ENCODE measurements around the gene MAPRE2.
A peak's percentile ranks its signal among the peaks of the same experiment; 100 is the strongest.

The MAPRE2 gene

DNA sequence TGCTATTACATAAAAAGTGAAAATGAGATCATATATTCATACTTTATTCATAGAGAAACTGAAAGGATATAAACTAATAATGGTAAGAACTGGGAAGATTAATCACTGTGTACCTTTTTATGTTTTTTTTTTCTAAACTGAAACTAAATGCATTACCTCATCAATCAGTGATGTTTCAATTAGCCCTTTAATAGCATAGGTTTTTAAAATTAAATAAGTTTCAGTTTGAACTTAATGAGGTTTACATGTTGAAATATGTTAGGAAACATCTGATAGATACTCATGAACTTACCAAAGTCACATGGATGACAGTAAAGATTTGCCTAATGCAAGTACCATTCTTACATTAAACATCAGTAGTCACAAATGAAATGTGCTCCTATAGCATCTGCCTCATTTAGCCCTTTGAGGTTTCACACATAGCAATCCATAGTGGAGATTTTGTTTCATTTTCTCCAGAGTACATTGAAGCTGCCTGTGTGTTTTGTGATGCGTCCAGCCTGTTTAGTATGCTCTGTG is 8.9 kb downstream of the MAPRE2 start:
- no peak overlapping the region for H3K18ac ChIP-seq (ENCODE audit: low read depth in 1 of 2, low read length in 2 of 2)
- H3K4ac ChIP-seq (ENCODE audit: low read depth in 1 of 2, low read length in 2 of 2), result no peak overlapping the region
- no peak overlapping the region for H3K23ac ChIP-seq (ENCODE audit: low read length in 2 of 2)
- H3K14ac ChIP-seq (ENCODE audit: low read length in 2 of 2), result no peak overlapping the region
- H3K27ac ChIP-seq (ENCODE audit: low read length, poor library complexity, severe bottlenecking), result no peak overlapping the region
- no CpG with 5 or more reads among the region's 1 CpG for WGBS
- no peak overlapping the region for H2AK5ac ChIP-seq (ENCODE audit: low read length, severe bottlenecking)
- H2AFZ ChIP-seq (ENCODE audit: low read depth, low read length), result no peak overlapping the region
- H2BK15ac ChIP-seq (ENCODE audit: low read depth, poor library complexity, severe bottlenecking), result no peak overlapping the region
- no peak overlapping the region for H2BK120ac ChIP-seq (ENCODE audit: low read depth, low read length)
- no peak overlapping the region for H2BK5ac ChIP-seq (ENCODE audit: low read depth, low read length, poor library complexity, severe bottlenecking)
- H3K9me3 ChIP-seq (ENCODE audit: control insufficient read depth, low read length), result no peaks in the 10 kb centered on the region
- no peak overlapping the region for H3K4me2 ChIP-seq (ENCODE audit: low read length, poor library complexity, severe bottlenecking)
- H2BK12ac ChIP-seq (ENCODE audit: low read length in 2 of 2), result no peak overlapping the region
- peak overlapping the region; percentile 58 for H3K9ac ChIP-seq (ENCODE audit: low read length)
- H3K4me3 ChIP-seq (ENCODE audit: insufficient read depth in 1 of 2, low read depth in 1 of 2, low read length in 2 of 2), result peak overlapping the region in 1 of 2 experiments; percentile 34
- H3K36me3 ChIP-seq (ENCODE audit: control insufficient read depth in 1 of 2, insufficient read depth in 2 of 2, low read depth in 1 of 2, low read length in 2 of 2), result no peaks in the 10 kb centered on the region
- H3K4me1 ChIP-seq (ENCODE audit: control insufficient read depth, insufficient read depth, low read depth, low read length), result peaks cover 2% of the 10 kb centered on the region
- DNase-seq, result peak; percentile 54
- H4K8ac ChIP-seq (ENCODE audit: low read length), result no peak overlapping the region
- H4K91ac ChIP-seq (ENCODE audit: low read length), result no peak overlapping the region
- H3K79me1 ChIP-seq (replicated peaks; ENCODE audit: low read length, poor library complexity, severe bottlenecking), result peaks cover 26% of the 10 kb centered on the region
- H3K27me3 ChIP-seq (ENCODE audit: control insufficient read depth in 1 of 2, insufficient read depth in 1 of 2, low read length in 2 of 2), result no peaks in the 10 kb centered on the region

GRCh38 chr18:35050705-35051195 is 9.5 kb downstream of the MAPRE2 start:
- Histone ChIP-seq H2BK5ac (ENCODE audit: low read depth, low read length, poor library complexity, severe bottlenecking) (no peak overlapping the region), H2BK120ac (ENCODE audit: low read depth, low read length) (no peak overlapping the region), H2BK15ac (ENCODE audit: low read depth, poor library complexity, severe bottlenecking) (no peak overlapping the region), H3K4me3 (ENCODE audit: insufficient read depth in 1 of 2, low read depth in 1 of 2, low read length in 2 of 2) (peak overlapping the region in 1 of 2 experiments; percentile 34), H3K27ac (ENCODE audit: low read length, poor library complexity, severe bottlenecking) (no peak overlapping the region), H2BK12ac (ENCODE audit: low read length in 2 of 2) (no peak overlapping the region), H3K4ac (ENCODE audit: low read depth in 1 of 2, low read length in 2 of 2) (peak overlapping the region in 1 of 2 experiments; percentile 8), H3K79me1 (replicated peaks; ENCODE audit: low read length, poor library complexity, severe bottlenecking) (peaks cover 28% of the 10 kb centered on the region), H2AK5ac (ENCODE audit: low read length, severe bottlenecking) (no peak overlapping the region), H3K9ac (ENCODE audit: low read length) (peak overlapping the region; percentile 58), H3K4me2 (ENCODE audit: low read length, poor library complexity, severe bottlenecking) (no peak overlapping the region), H3K23ac (ENCODE audit: low read length in 2 of 2) (no peak overlapping the region), H3K14ac (ENCODE audit: low read length in 2 of 2) (no peak overlapping the region), H3K27me3 (ENCODE audit: control insufficient read depth in 1 of 2, insufficient read depth in 1 of 2, low read length in 2 of 2) (no peaks in the 10 kb centered on the region), H3K4me1 (ENCODE audit: control insufficient read depth, insufficient read depth, low read depth, low read length) (peaks cover 2% of the 10 kb centered on the region), H2AFZ (ENCODE audit: low read depth, low read length) (no peak overlapping the region), H4K8ac (ENCODE audit: low read length) (peak overlapping the region; percentile 12), H3K36me3 (ENCODE audit: control insufficient read depth in 1 of 2, insufficient read depth in 2 of 2, low read depth in 1 of 2, low read length in 2 of 2) (no peaks in the 10 kb centered on the region), H4K91ac (ENCODE audit: low read length) (no peak overlapping the region), H3K9me3 (ENCODE audit: control insufficient read depth, low read length) (no peaks in the 10 kb centered on the region), H3K18ac (ENCODE audit: low read depth in 1 of 2, low read length in 2 of 2) (peak overlapping the region in 1 of 2 experiments; percentile 74)
- WGBS, result 48% methylated on average over 2 of the region's 2 CpGs
- DNase-seq, result peak; percentile 38

GRCh38 chr18:35051641-35052377 is 10.6 kb downstream of the MAPRE2 start:
- Histone ChIP-seq H2BK5ac (ENCODE audit: low read depth, low read length, poor library complexity, severe bottlenecking) (no peak overlapping the region), H2BK12ac (ENCODE audit: low read length in 2 of 2) (no peak overlapping the region), H3K4me1 (ENCODE audit: control insufficient read depth, insufficient read depth, low read depth, low read length) (peaks cover 2% of the 10 kb centered on the region), H2AK5ac (ENCODE audit: low read length, severe bottlenecking) (no peak overlapping the region), H3K9ac (ENCODE audit: low read length) (no peak overlapping the region), H3K27ac (ENCODE audit: low read length, poor library complexity, severe bottlenecking) (no peak overlapping the region), H3K4me2 (ENCODE audit: low read length, poor library complexity, severe bottlenecking) (no peak overlapping the region), H3K4me3 (ENCODE audit: insufficient read depth in 1 of 2, low read depth in 1 of 2, low read length in 2 of 2) (no peak overlapping the region), H3K9me3 (ENCODE audit: control insufficient read depth, low read length) (no peaks in the 10 kb centered on the region), H3K36me3 (ENCODE audit: control insufficient read depth in 1 of 2, insufficient read depth in 2 of 2, low read depth in 1 of 2, low read length in 2 of 2) (no peaks in the 10 kb centered on the region), H2BK15ac (ENCODE audit: low read depth, poor library complexity, severe bottlenecking) (no peak overlapping the region), H3K23ac (ENCODE audit: low read length in 2 of 2) (no peak overlapping the region), H2BK120ac (ENCODE audit: low read depth, low read length) (no peak overlapping the region), H3K79me1 (replicated peaks; ENCODE audit: low read length, poor library complexity, severe bottlenecking) (peaks cover 21% of the 10 kb centered on the region), H3K27me3 (ENCODE audit: control insufficient read depth in 1 of 2, insufficient read depth in 1 of 2, low read length in 2 of 2) (no peaks in the 10 kb centered on the region), H4K8ac (ENCODE audit: low read length) (no peak overlapping the region), H3K14ac (ENCODE audit: low read length in 2 of 2) (no peak overlapping the region), H2AFZ (ENCODE audit: low read depth, low read length) (no peak overlapping the region), H4K91ac (ENCODE audit: low read length) (peak overlapping the region; percentile 45), H3K18ac (ENCODE audit: low read depth in 1 of 2, low read length in 2 of 2) (peak overlapping the region in 1 of 2 experiments; percentile 48), H3K4ac (ENCODE audit: low read depth in 1 of 2, low read length in 2 of 2) (no peak overlapping the region)
- WGBS, result no CpG with 5 or more reads among the region's 2 CpGs
- no peak for DNase-seq

DNA sequence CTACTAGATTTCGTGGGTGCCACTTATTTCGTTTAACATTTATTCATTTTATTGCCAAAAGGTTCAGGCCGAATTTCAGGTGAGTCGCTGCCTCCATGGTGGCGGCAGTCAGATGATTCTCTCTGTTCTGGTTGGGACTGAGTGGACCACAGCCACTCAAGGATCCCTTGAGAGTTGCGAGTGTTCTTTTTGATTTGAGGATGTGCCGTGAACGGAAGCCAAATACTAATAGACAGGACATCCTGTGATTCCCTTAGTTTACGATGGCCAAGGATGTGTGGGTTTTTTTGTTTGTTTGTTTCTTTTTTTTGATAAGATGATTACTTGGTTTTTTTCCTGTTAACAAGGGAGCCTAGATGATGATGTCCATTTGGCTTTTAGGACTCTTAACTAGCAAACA is 13.2 kb downstream of the MAPRE2 start:
- peaks cover 2% of the 10 kb centered on the region for H3K4me1 ChIP-seq (ENCODE audit: control insufficient read depth, insufficient read depth, low read depth, low read length)
- H3K27ac ChIP-seq (ENCODE audit: low read length, poor library complexity, severe bottlenecking), result no peak overlapping the region
- no peak overlapping the region for H2BK15ac ChIP-seq (ENCODE audit: low read depth, poor library complexity, severe bottlenecking)
- H2BK12ac ChIP-seq (ENCODE audit: low read length in 2 of 2), result no peak overlapping the region
- H4K8ac ChIP-seq (ENCODE audit: low read length), result no peak overlapping the region
- H3K4ac ChIP-seq (ENCODE audit: low read depth in 1 of 2, low read length in 2 of 2), result no peak overlapping the region
- no peak overlapping the region for H3K9ac ChIP-seq (ENCODE audit: low read length)
- H3K79me1 ChIP-seq (replicated peaks; ENCODE audit: low read length, poor library complexity, severe bottlenecking), result peaks cover 18% of the 10 kb centered on the region
- H3K4me3 ChIP-seq (ENCODE audit: insufficient read depth in 1 of 2, low read depth in 1 of 2, low read length in 2 of 2), result no peak overlapping the region
- DNase-seq, result no peak
- no peak overlapping the region for H2BK120ac ChIP-seq (ENCODE audit: low read depth, low read length)
- no peaks in the 10 kb centered on the region for H3K9me3 ChIP-seq (ENCODE audit: control insufficient read depth, low read length)
- H3K18ac ChIP-seq (ENCODE audit: low read depth in 1 of 2, low read length in 2 of 2), result no peak overlapping the region
- no peak overlapping the region for H2AFZ ChIP-seq (ENCODE audit: low read depth, low read length)
- no peak overlapping the region for H3K14ac ChIP-seq (ENCODE audit: low read length in 2 of 2)
- no peak overlapping the region for H3K4me2 ChIP-seq (ENCODE audit: low read length, poor library complexity, severe bottlenecking)
- no peaks in the 10 kb centered on the region for H3K36me3 ChIP-seq (ENCODE audit: control insufficient read depth in 1 of 2, insufficient read depth in 2 of 2, low read depth in 1 of 2, low read length in 2 of 2)
- no peaks in the 10 kb centered on the region for H3K27me3 ChIP-seq (ENCODE audit: control insufficient read depth in 1 of 2, insufficient read depth in 1 of 2, low read length in 2 of 2)
- no peak overlapping the region for H4K91ac ChIP-seq (ENCODE audit: low read length)
- no peak overlapping the region for H2BK5ac ChIP-seq (ENCODE audit: low read depth, low read length, poor library complexity, severe bottlenecking)
- WGBS, result 86% methylated on average over 9 of the region's 9 CpGs
- no peak overlapping the region for H3K23ac ChIP-seq (ENCODE audit: low read length in 2 of 2)
- H2AK5ac ChIP-seq (ENCODE audit: low read length, severe bottlenecking), result no peak overlapping the region
